A549 (cell line): ENCODE measurements around the gene KRT8.

Experiments used
- FOSL2 ChIP-seq, 2 experiments: fragments of 450-650 bp in 1 of 2; fragments of >200 bp in 1 of 2; sonication (Bioruptor Twin) in 1 of 2; formaldehyde crosslinking; IDR thresholded peaks; 2 replicates each; pipeline versions ENCODE4 v1.5.0 to v1.6.1; 2016 to 2020; ENCODE audit warnings: mild to moderate bottlenecking in 1 of 2, moderate library complexity in 1 of 2
- HDAC2 ChIP-seq: fragments of 200-600 bp; sonication (generic); IDR thresholded peaks from 2 replicates; pipeline ENCODE4 v1.6.1; 2016
- HOXA7 ChIP-seq: fragments of 250-450 bp; sonication (Bioruptor Pico); IDR thresholded peaks from 2 replicates; pipeline ENCODE4 v1.5.0; 2020; ENCODE audit warnings: mild to moderate bottlenecking, moderate library complexity
- MAZ ChIP-seq: fragments of 150-350 bp; IDR thresholded peaks from 2 replicates; pipeline ENCODE4 v1.6.1; 2014; ENCODE audit warnings: antibody characterized with exemption, low read depth, low read length, borderline replicate concordance
- POLR2A ChIP-seq: IDR thresholded peaks from 2 replicates; pipeline ENCODE4 v1.6.1; 2012; ENCODE audit warnings: mild to moderate bottlenecking, low read length
- RCOR1 ChIP-seq: fragments of 150-350 bp; IDR thresholded peaks from 2 replicates; pipeline ENCODE4 v1.6.1; 2014; ENCODE audit warnings: antibody characterized with exemption, low read length, low read depth
- REST ChIP-seq: fragments of 200-600 bp; sonication (generic); IDR thresholded peaks from 2 replicates; pipeline ENCODE4 v1.6.1; 2016; ENCODE audit warnings: antibody characterized with exemption, mild to moderate bottlenecking, moderate library complexity
- TF ChIP-seq, protein P1 (sequence below): fragments of >200 bp; sonication (Bioruptor Twin); formaldehyde crosslinking; IDR thresholded peaks from 3 replicates; pipeline ENCODE4 v1.5.1; 2016
- TF ChIP-seq, protein P2 (sequence below): IDR thresholded peaks from 2 replicates; pipeline ENCODE4 v1.6.1; 2012

- TF ChIP-seq, protein P1, sequence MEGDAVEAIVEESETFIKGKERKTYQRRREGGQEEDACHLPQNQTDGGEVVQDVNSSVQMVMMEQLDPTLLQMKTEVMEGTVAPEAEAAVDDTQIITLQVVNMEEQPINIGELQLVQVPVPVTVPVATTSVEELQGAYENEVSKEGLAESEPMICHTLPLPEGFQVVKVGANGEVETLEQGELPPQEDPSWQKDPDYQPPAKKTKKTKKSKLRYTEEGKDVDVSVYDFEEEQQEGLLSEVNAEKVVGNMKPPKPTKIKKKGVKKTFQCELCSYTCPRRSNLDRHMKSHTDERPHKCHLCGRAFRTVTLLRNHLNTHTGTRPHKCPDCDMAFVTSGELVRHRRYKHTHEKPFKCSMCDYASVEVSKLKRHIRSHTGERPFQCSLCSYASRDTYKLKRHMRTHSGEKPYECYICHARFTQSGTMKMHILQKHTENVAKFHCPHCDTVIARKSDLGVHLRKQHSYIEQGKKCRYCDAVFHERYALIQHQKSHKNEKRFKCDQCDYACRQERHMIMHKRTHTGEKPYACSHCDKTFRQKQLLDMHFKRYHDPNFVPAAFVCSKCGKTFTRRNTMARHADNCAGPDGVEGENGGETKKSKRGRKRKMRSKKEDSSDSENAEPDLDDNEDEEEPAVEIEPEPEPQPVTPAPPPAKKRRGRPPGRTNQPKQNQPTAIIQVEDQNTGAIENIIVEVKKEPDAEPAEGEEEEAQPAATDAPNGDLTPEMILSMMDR = no peak
- TF ChIP-seq HOXA7 (CRISPR knock-in tag) (no peak), POLR2A (no peak), MAZ (no peak), HDAC2 (no peak), REST (no peak), RCOR1 (no peak), FOSL2 (IDR thresholded peaks at IDR 0.05) (no peak), FOSL2 (CRISPR knock-in tag; IDR thresholded peaks at IDR 0.05) (no peak)
- TF ChIP-seq, protein P2, sequence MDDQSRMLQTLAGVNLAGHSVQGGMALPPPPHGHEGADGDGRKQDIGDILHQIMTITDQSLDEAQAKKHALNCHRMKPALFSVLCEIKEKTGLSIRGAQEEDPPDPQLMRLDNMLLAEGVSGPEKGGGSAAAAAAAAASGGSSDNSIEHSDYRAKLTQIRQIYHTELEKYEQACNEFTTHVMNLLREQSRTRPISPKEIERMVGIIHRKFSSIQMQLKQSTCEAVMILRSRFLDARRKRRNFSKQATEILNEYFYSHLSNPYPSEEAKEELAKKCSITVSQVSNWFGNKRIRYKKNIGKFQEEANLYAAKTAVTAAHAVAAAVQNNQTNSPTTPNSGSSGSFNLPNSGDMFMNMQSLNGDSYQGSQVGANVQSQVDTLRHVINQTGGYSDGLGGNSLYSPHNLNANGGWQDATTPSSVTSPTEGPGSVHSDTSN = no peak
Measured at GRCh38 chr12:52920937-52921336, 16.1 kb upstream of the KRT8 start.
